ENCODE measurements around the gene PCNA. TPM values are rescaled to one million over a fixed set of nuclear protein-coding genes. Genes with fewer than 3 reads are reported as not detected.

Gene PCNA
- 247 and 249 TPM in 2 replicates for total RNA-seq (2014; rRNA removed; shearing (Covaris generic))
- 271 and 296 TPM in 2 replicates for polyA plus RNA-seq (2015; cell fraction: cytosol; rRNA removed)
- polyA plus RNA-seq (2015; cell fraction: nucleus; rRNA removed), result 126 and 138 TPM in 2 replicates

DNA sequence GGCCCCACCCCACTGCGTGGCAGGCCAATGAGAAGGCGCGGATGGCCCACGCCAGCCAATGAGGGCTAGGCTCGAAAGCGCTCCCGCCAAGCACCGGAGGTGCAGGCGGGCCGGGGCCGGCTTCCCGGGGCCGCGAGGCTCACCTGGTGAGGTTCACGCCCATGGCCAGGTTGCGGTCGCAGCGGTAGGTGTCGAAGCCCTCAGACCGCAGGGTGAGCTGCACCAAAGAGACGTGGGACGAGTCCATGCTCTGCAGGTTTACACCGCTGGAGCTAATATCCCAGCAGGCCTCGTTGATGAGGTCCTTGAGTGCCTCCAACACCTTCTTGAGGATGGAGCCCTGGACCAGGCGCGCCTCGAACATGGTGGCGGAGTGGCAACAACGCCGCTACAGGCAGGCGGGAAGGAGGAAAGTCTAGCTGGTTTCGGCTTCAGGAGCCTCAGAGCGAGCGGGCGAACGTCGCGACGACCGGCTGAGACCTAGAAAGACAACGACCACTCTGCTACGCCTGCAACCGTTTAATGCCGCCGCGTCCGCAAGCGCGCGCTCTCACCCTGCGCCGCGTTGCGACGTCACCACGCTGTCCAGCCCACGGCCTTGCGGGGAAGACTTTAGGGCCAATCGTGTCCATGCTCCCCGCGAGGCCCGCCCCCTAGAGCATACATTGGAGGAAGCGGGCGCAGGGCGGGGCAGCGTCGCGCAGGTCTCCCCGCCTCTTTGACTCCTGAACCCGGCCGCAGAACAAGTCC lies at the start of gene PCNA:
PCNA (minus strand) TSS at position 524 of the 750 bp plus-strand sequence; CDS start at position 364, 160 bp downstream.
- in situ Hi-C loops (cut with HindIII; ENCODE audit: low pct_unique_long_range_greater_than_20kb, low sequenced_read_pairs), result no loop called here
- peak; percentile 98 for DNase-seq (ENCODE audit: low read depth, low spot score)

DNA sequence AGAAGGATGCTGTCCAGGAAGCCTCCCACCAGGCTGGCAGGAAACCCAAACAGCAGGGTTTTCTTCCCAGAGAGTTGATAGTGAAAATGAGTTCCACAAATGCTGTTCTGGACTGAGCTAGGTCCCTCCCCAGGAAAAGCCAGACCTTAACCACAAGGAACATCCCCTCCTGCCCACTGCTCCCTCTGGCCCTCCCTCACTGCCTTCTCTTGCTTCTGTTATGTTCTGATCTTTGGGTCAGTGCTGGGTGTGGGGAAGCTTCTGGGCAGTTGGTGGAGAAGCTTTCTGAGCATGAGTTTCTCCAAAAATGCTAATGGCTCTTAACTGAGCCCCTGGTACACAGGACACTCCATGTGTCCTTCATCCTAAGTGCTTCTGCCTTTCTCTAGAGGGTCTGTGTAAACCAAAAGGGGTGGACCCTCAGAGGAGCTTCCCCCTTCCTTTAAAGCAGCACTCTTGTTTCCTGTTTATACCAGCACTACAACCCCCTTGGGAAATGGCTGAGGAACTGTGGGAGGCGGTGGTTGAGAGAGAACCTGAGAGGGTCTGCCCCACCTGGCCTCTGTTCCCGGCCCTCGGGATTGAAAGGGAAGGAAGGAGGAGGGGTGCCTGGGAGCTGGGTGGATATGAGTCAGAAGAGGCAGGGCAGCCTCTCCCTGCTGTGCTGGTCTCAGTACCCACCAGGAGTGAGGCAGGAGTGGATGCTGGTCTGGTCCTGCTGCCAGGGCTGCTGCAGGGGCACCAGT lies 49.1 kb upstream of the PCNA start:
- no peak for DNase-seq (ENCODE audit: low read depth, low spot score)
- in situ Hi-C loops (cut with HindIII; ENCODE audit: low pct_unique_long_range_greater_than_20kb, low sequenced_read_pairs), result no loop called here

DNA sequence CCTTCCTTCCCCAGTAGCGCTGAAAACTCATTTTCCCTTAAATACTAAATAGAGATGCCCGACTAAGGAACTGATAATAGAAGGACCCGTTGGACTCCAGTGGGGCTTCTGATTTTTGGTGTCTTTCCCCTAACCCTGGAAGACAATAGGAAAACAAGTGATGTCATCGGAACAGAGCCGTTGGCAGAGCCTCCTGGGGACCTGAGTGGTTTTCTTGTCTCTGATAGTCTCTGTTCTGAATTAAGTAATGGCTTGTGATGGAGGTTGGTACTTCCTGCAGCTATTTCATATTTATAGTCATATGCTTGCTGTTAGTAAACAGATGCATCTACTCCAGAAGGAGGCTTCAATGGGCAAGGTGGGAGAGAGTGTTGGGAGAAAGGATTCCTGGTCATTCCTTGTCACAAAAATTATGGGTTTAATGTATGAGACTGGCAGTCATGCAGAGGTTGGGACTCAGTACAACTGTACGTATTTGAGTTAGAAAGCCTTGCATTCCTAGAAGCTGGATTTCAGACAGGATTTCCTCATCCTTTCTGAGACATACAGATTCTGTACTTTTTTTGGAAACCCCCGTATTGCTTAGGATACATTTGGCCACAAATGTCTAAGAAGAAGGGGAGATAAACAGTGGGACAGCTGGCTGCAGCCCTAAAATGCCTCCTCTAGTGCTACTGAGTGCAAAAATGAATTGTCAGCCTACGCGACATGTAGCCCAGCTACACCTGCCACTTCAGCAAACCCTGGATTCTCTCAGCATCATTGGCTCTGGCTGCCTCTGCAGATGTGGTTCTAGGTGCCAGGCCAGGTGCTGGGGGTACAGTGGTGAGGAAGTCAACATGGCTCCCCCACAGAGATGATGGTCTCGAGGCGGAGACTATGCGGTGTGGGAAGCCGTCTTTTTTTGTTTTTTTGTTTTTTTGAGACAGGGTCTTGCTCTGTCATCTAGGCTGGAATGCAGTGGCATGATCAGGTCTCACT lies 45.2 kb upstream of the PCNA start:
- in situ Hi-C loops (cut with HindIII; ENCODE audit: low pct_unique_long_range_greater_than_20kb, low sequenced_read_pairs), result no loop called here
- no peak for DNase-seq (ENCODE audit: low read depth, low spot score)

DNA sequence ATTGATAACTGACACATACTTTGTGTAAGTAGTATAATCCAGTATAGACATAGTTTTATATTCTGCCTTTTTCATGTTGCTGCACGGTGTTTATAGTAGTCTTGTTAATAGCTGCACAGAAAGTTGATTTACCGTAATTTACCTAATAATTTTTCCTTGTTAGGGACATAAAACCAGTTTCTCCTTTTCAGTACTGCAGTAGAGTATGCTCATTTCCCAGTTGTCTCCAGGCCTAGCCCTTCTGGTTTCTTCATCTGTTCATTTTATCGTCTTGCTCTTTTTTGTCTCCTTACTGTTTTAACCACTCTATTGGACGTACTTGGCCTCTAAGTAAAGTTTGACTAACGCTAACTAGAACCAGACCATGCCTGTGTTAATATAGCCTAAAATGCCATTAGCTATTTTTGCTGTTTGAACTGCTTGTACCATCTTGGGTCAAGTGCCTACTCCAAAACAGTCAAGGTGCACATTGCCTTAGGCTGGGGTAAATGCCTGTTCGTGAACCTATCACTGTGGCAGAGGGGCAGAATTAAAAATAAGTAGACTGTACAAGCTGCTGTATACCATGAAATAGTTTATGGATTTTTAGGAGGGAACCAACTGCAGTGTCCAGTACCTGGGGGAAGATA lies 41.9 kb upstream of the PCNA start:
- no peak for DNase-seq (ENCODE audit: low read depth, low spot score)
- in situ Hi-C loops (cut with HindIII; ENCODE audit: low pct_unique_long_range_greater_than_20kb, low sequenced_read_pairs), result no loop called here

DNA sequence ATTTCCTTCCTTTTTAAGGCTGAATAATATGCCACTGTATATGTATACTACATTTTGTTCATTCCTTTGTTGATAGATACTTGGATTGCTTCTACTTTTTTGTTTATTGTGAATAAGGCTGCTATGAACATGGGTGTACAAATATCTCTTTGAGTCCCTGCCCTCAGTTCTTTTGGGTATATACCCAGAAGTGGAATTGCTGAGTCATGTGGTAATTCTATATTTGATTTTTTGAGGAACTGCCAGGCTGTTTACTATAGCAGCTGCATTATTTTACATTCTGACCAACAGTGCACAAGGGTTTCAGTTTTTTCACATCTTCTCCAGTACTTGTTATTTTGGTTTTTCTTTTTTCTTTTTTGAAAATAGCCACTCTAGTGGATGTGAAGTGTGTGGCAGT lies 41.1 kb upstream of the PCNA start:
- DNase-seq (ENCODE audit: low read depth, low spot score), result peak; percentile 46
- in situ Hi-C loops (cut with HindIII; ENCODE audit: low pct_unique_long_range_greater_than_20kb, low sequenced_read_pairs), result no loop called here

DNA sequence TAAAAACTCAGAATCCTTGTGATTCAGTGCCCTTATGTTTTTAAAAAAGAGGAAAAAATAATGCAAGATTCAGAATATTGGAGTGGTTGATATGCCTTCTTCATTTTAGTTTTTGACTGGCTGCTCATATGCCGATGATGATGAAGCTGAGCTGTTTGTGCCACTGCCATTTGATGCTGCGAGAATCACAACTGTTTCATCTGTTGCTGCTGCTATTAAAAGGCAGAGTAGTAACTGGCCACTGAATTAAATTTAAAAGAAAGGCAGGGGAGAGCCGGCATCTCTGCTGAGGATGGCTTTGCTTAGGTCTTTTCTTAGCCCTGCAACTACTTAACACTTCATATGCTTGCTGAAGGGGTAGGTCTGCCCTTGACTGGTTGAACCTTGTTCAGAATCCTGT lies 40.2 kb upstream of the PCNA start:
- in situ Hi-C loops (cut with HindIII; ENCODE audit: low pct_unique_long_range_greater_than_20kb, low sequenced_read_pairs), result no loop called here
- no peak for DNase-seq (ENCODE audit: low read depth, low spot score)

DNA sequence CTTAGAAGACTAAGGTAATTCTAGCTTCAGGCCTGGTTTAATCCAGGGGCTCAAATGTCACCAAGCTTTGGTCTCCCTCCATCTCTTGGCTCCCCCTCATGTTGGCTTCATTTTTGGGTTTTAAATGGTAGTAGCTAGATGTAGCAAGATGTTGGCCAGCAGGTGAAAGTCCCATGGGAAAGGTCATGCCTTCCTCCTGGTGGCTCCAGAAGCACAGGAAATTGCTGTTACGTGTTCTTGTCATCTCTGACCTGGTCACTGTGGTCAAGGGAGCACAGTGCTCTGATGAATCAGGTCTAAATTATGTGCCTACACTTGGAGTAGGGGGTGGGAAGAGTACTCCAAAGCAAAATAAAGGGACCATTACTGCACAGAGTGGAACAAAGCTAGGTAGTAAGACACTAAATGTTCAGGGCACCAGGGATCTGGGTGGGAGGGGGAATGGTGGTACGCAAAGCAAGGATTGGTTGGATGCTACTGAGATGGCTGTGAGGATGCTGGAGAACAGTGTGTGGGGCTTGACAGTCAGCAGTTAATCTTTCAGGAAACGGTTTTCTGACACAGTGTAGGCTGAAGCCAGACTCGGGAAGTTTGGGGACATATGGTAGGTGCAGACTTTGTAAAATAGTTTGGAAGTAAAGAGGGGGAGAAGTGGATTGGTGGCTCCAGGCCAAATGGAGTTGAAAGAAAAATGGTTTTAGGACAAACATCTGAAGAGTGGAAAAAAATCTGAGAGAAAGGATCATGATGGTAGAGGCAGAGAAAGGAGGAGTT lies 37.1 kb upstream of the PCNA start:
- in situ Hi-C loops (cut with HindIII; ENCODE audit: low pct_unique_long_range_greater_than_20kb, low sequenced_read_pairs), result no loop called here
- no peak for DNase-seq (ENCODE audit: low read depth, low spot score)

DNA sequence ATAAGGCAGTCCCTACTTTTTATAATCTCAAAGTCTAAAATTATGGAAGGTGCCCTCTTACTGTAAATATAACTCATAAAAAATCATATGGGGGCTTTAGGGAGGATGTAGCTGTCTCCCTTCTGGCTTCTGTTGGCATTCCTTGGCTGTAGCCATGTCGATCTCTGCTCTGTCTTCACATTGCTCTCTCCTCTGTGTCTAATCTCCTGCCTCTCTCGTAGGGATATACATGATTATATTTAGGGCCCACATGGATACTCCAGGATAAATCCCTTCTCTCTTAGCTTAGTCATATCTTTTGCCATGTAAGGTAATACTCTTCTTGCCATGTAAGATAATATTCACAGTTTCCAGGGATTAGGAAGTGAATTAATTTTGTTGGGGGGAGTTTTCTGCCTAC lies 35.6 kb upstream of the PCNA start:
- in situ Hi-C loops (cut with HindIII; ENCODE audit: low pct_unique_long_range_greater_than_20kb, low sequenced_read_pairs), result no loop called here
- no peak for DNase-seq (ENCODE audit: low read depth, low spot score)

DNA sequence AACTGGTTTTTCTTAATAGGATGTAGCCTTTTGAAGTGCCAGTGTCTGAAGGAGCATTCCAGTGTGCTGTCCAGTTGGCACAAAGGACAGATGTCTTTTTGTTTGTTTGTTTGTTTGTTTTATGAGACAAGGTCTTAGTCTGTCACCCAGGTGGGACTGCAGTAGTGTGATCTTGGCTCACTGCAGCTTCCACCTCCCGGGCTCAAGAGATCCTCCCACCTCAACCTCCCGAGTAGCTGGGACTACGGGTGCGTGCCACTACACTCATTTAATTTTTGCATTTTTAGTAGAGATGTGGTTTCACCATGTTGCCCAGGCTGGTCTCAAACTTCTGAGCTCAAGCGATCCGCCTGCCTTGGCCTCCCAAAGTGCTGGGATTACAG lies 34.8 kb upstream of the PCNA start:
- no peak for DNase-seq (ENCODE audit: low read depth, low spot score)
- in situ Hi-C loops (cut with HindIII; ENCODE audit: low pct_unique_long_range_greater_than_20kb, low sequenced_read_pairs), result no loop called here

DNA sequence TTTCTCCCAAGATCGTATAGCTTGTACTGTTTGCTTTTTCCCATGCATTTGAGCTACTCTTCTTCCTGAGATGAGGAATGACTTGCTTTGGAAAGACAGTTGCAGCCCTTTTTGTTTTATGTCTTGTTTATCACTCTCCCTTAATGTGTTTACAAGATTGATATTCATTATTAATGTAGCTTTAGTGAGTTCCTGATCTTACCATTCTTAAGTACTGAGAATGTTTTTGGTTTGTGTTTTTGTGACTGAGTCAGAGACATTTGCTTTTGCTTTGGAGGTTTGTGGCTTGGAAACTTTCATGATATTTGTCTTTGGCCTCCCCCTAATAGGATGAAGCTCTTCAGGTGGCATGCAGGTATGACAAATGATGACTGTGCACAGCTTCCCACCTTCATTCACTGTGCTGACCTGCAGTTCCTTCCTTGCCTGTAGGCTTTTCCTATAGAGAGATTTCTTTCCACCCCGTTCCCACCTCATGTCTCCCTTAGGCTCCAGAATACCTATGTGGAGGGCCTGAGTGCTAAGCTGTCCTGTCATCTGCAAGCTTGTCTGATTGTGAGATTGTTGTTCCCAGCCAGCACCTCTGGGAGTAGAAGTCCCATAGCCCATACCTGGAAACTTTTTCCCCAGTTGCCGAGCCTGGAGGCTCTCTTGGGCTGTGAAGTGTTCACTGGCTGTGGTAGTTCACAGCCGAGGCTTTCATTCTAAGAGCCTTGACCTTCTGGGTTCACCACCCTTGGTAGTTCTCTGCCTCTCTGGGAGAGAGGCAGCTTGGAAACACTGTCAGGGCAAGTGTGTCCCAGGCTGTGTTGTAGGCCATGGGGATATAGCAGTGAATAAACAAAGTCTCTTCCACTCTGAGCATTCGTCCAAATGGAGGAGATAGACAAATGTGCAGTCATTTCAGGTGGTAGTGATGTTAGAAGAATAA lies 34.1 kb upstream of the PCNA start:
- in situ Hi-C loops (cut with HindIII; ENCODE audit: low pct_unique_long_range_greater_than_20kb, low sequenced_read_pairs), result no loop called here
- DNase-seq (ENCODE audit: low read depth, low spot score), result no peak

DNA sequence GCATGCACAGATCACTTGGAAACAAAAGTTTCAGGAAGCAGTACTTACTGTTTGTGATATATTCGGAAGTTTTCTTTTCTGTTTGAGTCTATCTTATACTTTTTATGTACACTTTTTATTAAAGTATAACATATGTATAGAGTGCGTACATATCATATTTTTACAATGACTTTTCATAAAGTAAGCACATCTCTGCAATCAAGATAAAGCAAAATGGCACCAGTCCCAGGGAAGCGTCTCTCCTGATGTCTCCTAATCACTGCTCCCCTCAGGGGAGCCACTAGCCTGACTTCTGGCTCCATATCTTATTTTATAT lies 33.4 kb upstream of the PCNA start:
- in situ Hi-C loops (cut with HindIII; ENCODE audit: low pct_unique_long_range_greater_than_20kb, low sequenced_read_pairs), result no loop called here

DNA sequence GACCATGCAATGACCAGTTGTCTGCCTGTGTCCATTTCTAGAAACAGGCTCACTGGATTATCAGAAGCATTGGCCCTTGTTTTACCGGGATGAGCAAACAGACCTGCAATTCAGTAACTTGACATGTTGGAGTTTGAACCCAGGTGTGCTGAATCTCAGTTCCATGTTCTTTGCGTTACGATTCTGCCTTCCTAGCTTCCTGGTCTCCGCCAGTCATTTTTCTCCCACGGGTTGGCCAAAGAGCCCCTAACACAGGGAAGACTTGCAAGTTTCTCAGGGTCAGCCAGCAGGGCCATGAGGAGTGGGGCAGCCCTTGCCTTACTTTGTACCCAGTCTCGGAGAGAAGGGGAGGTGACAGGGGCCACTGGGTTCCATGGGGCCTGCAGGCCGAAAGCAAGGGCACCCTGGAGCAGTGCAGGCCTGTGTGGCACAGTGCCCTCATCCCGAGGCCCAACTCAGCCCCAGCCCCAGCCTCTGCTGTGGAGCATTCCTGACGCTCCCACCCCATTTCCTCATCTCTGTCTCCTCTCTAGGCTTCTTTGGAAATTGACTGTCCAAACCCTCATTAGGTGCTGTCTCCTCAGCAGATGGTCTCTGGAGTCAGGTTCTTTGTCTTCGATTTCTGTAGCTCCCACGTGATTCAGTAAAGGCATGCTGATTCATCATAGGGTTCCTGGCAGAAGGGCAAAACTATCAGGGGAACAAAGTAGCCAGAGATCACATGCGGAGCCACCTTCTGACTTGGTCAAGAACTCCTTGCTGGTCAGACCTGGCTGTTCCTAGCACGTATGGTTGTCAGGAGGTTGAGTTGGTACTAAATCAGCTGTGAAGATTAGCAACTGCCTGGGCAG lies 30.7 kb upstream of the PCNA start:
- DNase-seq (ENCODE audit: low read depth, low spot score), result peak; percentile 57
- in situ Hi-C loops (cut with HindIII; ENCODE audit: low pct_unique_long_range_greater_than_20kb, low sequenced_read_pairs), result no loop called here

More for the DNA sequence above, 33.4 kb upstream of the PCNA start:
- no peak for DNase-seq (ENCODE audit: low read depth, low spot score)

DNA sequence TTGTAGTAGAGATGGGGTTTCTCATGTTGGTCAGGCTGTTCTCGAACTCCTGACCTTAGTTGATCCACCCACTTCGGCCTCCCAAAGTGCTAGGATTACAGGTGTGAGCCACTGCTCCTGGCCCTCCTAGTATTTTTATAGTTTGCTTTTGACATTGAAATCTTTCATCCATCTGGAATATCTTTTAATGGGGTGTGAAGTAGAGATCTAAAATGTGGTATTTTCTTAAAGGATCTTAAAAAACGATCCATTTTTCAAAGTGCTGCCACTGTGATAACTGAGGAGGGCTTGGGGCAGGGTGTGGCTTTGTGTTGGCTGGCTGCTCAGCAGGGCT lies 30.1 kb upstream of the PCNA start:
- DNase-seq (ENCODE audit: low read depth, low spot score), result no peak
- in situ Hi-C loops (cut with HindIII; ENCODE audit: low pct_unique_long_range_greater_than_20kb, low sequenced_read_pairs), result no loop called here

DNA sequence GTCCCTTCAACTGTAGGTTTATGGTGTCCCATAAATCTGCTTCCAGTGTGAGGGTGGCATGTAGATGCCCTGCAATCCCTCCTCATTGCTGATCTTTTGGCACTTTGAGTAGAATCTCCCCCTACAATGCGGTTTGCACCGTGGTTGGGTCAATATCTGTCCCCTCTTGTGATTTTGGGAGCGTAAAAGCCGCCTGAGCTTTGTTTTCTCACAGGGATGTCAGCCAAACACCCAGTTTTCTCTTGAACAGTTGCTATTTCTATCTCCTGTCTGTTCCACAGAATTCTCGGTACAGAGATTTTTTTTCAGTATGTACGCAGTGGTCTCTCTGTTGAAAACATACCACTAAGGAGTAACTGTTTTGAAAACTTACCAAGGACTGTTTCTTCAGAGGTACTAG lies 28.8 kb upstream of the PCNA start:
- in situ Hi-C loops (cut with HindIII; ENCODE audit: low pct_unique_long_range_greater_than_20kb, low sequenced_read_pairs), result no loop called here

DNA sequence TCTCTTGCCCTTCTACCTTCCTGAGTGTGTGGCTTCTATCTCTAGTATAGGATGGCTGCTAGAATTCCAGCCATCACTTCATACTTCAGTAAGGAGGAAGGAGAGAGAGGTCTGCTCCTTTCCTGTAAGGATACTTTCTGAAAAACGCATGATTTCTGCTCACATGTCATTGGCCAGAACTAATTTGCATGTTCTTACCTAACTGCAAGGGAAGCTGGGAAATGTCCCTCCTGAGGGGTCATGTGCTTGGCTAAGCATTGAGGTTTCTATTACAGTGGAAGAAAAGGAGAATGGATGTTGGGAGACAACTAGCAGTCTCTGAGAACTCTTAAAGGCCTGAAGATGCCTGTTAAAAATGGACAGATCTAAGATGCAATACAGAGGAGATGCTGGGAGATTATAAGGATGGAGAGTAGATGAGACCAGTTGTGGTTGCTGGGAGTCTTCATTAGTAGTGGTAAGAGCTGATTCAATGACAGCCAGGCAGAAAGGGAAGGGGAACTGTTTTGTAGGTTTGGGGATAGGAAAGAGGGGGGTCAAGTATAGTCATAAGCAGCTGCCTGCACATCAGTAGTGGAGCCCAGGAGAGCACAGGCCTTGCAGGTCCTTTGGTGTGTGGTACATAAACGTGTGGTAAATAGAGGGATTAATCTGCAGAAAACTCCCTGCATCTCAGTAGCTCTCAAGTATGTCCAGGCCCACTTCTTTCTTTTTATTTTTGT lies 27.3 kb upstream of the PCNA start:
- in situ Hi-C loops (cut with HindIII; ENCODE audit: low pct_unique_long_range_greater_than_20kb, low sequenced_read_pairs), result no loop called here
- DNase-seq (ENCODE audit: low read depth, low spot score), result peak; percentile 41

More for the DNA sequence above, 28.8 kb upstream of the PCNA start:
- no peak for DNase-seq (ENCODE audit: low read depth, low spot score)

Measured in SK-MEL-5 (cell line).